DOHH2 (cell line): ENCODE data around the gene SMARCC1.

Source experiments
- CTCF ChIP-seq: fragments of 200-600 bp; sonication (generic); IDR thresholded peaks from one replicate; pipeline ENCODE4 v1.5.1; 2014; ENCODE audit warnings: antibody characterized with exemption, mild to moderate bottlenecking, low read depth, low read length; ENCODE audit not compliant: poor library complexity, severe bottlenecking
- EZH2phosphoT487 ChIP-seq: fragments of 200-600 bp; sonication (generic); IDR thresholded peaks from 2 replicates; pipeline ENCODE4 v1.6.1; 2017; ENCODE audit warnings: borderline replicate concordance, mild to moderate bottlenecking, antibody characterized with exemption, low read length, moderate library complexity, mixed read lengths

DNA sequence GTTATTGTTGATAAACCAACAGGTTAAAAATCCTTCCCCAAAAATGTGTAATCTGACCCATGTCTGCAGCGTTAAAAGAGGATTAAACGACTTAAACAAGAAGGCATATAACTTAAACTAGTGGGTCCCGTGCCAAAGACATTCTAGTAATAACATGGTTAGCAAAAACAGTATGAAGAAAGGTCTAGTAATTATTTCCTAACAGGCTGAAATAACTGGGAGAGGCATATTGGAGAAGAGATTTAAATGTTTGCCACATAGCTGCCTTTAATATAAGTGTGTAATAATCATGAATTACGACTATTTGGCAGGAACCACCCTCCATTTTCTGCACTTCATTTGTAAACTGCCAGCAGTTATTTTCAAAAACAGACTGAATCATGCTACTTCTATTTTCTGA is 135.3 kb downstream of the SMARCC1 start:
- TF ChIP-seq CTCF = no peak
- TF ChIP-seq EZH2phosphoT487 = no peak
